Ecto neural progenitor cell (in vitro differentiated cells): ENCODE results near the gene POLR2H.

Experiments used
- DNase-seq: peaks from one replicate; pipeline ENCODE4 v3.0.0-alpha.2; 2018; ENCODE audit warnings: low spot score

The POLR2H gene

GRCh38 chr3:184352149-184352785, 9.2 kb upstream of the POLR2H start:
- no peak for DNase-seq

DNA sequence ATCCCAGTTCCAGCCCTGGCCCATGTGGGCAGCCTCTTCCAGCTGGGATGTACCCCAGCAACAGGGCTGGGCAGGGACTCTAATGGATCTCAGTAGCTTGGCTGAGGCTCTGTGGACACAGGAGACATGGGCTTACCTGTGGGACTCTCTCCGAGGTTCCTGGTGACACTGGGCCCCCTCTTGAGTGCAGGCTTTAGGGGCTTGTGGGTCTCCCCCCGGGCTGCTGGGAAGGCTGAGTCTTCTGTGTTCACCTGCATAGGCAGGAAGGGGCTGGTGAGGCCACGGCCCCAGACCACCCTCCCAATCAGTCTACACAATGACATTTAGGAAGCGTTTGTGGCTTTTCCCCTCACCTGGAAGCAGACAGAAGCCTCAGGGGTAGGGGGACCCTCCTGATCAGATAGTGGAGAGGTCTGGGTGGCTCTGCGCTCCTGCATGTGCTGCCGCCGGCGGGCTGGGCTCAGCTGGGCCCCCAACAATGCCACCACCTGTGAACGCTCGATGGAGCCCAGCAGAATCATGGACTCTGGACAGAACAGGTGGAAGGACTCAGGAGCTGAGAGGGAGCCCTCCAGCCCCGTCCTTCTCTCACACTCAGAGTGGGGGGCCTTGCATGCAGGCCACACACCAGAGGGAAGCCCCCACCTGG, 8.5 kb upstream of the POLR2H start:
- no peak for DNase-seq

- no peak for DNase-seq
Measured at GRCh38 chr3:184353546-184353941, 8.0 kb upstream of the POLR2H start.

DNA sequence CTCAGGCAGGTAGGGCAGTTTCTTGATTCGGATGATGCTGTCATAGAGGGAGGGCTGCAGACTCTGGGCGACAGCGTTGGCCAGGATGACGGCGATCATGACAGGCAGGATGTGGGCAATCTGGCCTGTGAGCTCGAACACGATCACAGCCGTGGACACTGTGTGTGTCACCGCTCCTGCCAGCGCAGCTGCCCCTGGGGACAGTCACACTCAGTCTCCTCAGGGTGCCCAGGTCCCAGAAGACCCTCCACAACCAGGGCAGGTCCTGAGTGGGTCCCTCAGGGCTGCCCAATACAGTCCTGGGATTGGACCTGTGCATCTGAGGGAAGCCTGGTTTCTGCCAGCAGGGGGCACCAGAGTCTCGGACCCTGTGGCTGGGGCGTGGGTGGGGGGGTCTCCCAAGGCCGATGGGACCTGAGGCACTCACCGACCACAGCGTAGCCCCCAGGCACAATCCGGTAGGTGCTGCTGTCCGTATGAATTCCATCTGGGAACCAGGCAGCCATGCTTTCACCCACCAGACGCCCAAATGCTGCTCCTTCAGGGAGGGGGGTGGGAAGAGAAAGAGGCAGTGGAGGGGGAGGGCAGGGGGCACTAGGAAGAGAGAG, 7.3 kb upstream of the POLR2H start:
- DNase-seq: peak; percentile 79

DNA sequence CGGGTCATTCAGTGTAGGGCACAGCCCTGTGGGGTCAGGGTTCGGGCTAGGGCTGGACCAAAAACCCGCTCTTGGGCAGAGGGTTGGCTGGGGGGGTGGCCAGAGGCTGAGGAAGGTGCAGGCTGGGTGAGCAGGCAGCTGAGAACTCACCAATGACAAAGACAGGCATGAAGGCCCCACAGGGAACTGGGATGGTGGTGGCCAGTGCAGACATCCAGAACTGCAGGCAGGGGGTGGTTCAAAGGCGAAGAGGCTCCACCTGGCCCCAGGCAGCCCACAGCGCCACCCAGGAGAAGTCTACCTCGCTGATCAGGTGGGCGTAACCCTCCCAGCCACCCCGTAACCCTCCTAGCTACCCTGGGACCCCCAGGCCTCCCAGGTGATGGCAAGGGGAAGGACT, 6.8 kb upstream of the POLR2H start:
- DNase-seq: no peak

DNA sequence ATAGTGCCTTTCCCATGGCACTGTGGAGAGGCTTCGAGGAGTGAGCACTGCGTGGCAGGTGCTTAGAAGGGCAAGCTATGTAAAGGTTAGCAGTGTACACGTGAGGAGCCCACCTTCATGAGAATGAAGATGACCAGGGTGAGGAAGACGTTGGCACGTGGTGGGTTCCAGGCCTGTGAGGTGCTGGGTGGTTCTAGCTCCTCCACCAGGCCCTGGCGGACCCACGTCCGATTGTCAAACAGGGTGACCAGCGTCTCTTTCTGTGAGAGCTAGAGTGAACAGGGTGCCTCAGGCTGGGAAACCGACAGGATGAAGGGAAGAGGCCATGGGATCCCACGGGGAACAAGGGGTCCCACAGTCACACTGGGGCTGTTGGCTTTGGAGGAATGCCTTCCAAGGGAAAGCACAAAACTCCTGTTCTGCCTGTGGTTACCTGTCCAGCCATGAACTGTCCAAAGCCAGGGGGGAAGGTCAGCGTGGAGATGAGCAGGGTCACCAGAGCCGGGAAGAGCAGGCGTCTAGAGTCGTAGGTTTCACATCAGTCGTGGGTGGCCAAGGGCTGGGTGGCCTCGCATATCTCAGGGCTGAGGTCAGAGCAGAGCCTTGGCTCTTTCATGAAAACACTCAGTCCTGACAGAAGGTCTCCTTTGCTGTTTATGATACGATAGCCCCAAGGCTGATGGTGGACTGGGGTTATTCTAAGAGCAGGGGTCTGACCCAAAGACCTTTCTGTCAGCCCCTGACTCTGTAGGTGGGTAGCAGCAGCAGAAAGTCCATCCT, 6.1 kb upstream of the POLR2H start:
- DNase-seq: no peak

DNA sequence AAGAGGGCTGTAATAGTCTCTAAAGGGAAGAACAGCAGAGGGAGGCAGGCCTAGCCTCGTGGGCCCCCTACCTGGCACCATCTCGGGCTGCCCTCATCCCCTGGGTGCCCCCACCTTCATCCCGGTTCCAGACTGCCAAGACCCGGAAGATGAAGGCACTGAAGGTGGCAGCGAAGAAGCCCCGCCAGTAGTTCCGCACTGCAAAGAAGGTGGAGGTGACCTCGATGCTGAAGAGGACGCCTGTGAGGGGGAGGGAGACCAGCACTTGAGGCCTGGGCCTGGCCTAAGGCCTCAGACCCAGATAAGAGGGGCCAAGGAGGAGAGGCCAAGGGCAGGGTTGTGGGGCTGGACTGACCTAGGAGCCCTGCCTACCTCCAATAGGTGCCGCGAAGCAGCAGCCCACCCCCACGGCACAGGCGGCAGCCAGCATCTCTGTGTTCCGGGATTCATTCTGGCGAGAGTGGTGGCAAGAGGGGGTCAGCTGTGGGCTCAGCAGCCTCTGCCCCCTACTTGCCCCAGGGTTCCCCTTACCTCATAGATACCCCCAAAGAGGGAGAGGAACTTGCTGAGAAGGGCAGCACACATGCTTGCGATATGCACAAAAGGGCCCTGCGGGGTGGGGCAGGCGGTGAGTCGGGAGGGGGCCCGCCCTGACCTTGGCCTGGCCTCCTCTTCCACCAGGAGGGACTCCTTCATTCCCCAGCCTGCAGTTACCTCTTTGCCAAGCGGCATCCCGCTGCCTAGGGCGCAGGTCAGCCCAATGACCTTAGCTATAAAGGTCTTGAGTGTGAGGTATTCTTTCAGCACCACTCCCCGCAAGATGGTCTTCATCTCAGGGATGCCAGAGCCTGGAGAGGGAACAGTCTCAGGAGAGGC, 4.0 kb upstream of the POLR2H start:
- no peak for DNase-seq

DNA sequence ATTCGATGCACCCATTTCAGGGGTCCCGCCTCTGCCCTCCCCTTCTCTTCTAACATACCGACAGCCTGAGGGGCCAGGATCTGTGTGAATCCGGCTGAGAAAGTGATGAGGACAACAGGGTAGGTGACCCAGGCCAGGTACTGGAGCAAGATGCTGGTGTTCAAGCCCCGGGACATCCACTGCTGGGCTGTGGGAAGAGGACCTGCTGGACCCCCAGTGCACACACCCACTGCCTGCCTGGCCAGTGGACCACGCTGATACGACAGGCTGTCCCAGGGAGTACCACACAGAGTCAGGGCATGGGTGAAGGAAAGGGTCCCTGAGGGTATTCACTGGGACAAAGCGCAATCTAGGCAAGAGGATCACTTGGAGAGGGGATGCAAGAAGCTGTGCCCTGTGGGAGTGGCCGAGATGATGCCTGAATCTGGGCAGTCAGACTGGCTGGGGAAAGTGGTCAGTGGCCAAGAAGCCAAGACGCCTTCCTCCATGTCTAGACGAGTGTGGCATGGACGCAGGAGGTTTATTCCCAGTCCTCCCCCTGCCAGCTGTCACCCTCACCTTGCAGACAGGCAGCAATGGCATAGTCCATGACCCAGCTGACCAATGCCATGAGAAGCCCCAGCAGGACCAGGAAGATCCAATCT, 3.3 kb upstream of the POLR2H start:
- DNase-seq: no peak

- DNase-seq: no peak
Measured at GRCh38 chr3:184358921-184359350, 2.6 kb upstream of the POLR2H start.

DNA sequence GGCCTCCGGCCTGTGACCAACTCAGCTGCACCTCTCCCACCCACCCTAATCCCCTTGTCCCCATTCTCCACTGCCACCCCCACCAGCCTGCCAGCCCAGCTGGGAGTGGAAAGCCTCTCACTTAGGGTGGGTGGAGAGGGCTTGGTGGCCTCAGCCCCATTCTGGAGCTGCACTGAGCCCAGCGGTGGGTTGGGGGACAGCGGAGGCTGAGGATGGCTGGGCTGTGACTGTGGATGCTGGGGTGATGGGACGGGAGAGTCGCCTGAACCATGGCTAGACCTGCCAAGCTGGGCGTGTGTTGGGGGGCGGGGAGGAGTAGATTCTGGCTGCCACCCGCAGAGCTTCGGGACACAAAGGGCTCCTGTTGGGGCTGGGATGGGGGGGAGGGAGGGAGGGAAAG, 1.9 kb upstream of the POLR2H start:
- DNase-seq: peak; percentile 56

DNA sequence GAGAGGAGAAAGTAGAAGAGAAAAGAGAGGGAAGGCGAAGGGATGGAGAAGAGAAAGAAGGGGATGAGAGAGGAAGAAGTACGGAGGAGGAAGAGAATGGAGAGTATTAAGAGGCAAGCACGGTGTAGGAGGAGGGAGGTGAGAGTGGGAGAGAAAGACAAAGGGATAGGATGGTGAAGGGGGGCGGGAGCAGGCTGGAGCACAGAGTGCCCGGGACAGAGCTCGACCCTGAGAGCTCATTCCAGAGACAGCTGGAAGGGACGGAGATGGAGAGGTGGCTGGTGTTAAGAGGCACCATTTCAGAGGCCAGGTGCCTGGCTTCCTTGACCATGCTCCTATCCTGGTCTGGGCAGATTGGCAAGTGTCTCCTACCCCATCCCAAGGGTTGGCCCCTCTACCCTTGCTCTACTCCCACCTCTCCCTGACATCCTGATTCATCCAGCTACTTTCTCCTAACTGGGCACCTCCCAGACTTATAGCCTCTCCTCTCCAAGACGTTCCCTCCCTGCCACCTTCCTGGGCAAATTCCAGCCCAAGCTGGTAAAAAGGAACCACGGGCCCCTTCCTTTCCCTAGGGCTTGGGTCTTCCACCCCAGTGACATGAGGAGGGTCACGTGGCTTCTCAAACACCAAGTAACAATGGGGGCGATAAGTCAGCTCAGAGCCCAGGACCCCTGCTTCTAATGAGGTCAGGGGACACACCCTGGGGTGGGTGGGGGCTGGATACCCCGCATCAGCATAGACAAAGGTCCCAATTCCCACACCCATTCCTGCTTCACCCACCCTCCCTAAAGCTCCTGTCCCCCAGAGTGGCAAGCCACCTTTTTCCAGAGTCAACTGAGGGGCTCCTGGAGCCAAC, 1.2 kb upstream of the POLR2H start:
- peak; percentile 53 for DNase-seq

DNA sequence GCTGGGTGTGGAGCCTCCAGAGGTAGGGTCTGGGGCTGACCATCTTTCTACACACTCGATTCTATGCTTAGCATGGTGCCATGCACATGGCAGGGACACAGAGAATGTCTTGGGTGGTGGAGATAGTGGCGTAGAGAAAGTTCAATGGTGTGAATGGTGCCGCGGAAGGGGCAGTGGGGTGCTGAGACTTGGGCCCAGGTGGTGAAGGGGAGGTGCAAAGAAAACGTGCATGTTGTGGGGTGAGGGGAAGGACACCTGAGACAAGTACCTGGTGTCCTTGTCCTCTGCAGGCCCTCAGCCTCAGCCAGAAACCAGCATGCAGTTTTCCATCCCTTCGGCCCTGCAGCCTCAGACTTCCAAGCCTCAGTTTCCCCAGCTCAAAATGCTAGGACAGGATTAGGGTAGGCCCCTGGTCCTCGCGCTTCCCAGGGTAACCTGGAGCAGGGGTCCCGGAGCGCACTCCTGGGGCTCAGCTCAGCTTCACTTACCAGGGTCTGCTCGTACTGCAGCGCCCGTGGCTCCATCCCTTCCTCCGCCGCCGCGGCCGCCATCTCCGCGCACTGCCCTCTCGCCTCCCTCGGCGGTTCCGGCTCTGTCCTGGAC, 480 bp upstream of the POLR2H start:
- DNase-seq: no peak

- no peak for DNase-seq
Measured at GRCh38 chr3:184361932-184362667, 590 bp downstream of the POLR2H start.

GRCh38 chr3:184362668-184363546, 1.4 kb downstream of the POLR2H start:
- DNase-seq: peak; percentile 97

- DNase-seq: no peak
Measured at GRCh38 chr3:184366619-184367289, 5.2 kb downstream of the POLR2H start.

- no peak for DNase-seq
Measured at GRCh38 chr3:184368116-184368515, 6.6 kb downstream of the POLR2H start.

DNA sequence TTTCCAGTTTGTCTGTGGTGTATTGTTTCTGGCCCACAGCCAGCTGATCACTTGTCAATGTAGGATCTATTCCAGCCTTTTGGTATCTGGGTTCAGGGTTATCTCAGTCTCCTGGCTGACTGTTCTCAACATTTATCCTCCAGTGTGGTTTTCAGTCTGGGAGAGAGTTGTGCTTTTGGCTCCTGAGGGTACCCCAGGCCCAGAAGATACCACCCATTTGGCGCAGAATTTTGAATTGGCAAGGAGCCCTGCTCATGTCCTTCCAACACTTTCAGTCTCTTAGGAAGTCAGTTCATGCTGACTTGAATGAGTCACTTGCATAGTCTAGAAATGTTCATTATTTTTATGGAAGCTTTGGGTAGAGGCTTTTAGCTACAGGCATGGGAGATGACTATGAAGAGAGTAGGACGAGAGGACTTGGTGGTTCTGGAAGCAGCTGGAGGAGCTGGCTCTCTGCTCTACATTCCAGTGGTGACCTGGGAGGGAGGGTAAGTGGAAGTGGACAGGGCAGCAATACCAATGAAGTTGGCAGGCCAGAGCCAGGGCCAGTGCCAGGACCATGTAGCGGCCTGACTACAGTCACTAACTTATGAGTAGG, 7.2 kb downstream of the POLR2H start:
- no peak for DNase-seq
